ENCODE measurements around the gene HPSE2. TPM values are rescaled to one million over a fixed set of nuclear protein-coding genes. Genes with fewer than 3 reads are reported as not detected.

The HPSE2 gene
- total RNA-seq, 1 donor from 2014 or later = under 0.01 TPM

DNA sequence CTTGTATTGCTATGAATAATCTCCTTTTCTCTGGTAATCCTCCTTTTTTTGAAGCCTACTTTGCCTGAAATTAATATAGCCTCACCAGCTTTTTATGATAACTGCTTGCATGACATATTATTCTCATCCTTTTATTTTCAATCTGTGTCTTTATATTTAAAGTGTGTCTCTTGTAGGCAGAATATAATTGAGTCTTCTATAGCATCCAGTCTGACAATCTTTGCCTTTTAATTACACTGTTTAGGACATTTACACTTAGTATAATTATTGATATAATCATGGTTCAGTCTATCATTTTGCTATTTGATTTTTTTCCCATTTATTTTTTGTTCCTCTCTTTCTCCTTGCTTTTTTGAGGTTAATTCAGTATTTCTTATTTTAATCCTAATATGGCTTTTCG lies 548.0 kb downstream of the HPSE2 start:
- peaks cover 0 to 2% (median 0%) of the 10 kb centered on the region in 3 donors for H3K9me3 ChIP-seq (ENCODE audit: control insufficient read depth in 3 of 3, low read length in 3 of 3)
- no peak overlapping the region for H3K4me3 ChIP-seq (ENCODE audit: low read length in 3 of 3)
- H3K9ac ChIP-seq (ENCODE audit: low read depth in 1 of 3, low read length in 3 of 3) = no peak overlapping the region
- H3K4me1 ChIP-seq (ENCODE audit: control insufficient read depth in 3 of 3, insufficient read depth in 3 of 3, low read length in 3 of 3) = no peaks in the 10 kb centered on the region
- no peaks in the 10 kb centered on the region for H3K27me3 ChIP-seq (ENCODE audit: control insufficient read depth in 3 of 3, insufficient read depth in 3 of 3, low read length in 3 of 3)
- no peaks in the 10 kb centered on the region for H3K36me3 ChIP-seq (ENCODE audit: control insufficient read depth in 3 of 3, insufficient read depth in 3 of 3, low read length in 3 of 3)
- no peak overlapping the region for H3K27ac ChIP-seq (ENCODE audit: low read depth, low read length)

- Histone ChIP-seq H3K4me3 (ENCODE audit: low read length in 3 of 3) (no peak overlapping the region), H3K9me3 (ENCODE audit: control insufficient read depth in 3 of 3, low read length in 3 of 3) (peaks cover 0 to 2% (median 0%) of the 10 kb centered on the region in 3 donors), H3K27me3 (ENCODE audit: control insufficient read depth in 3 of 3, insufficient read depth in 3 of 3, low read length in 3 of 3) (no peaks in the 10 kb centered on the region), H3K4me1 (ENCODE audit: control insufficient read depth in 3 of 3, insufficient read depth in 3 of 3, low read length in 3 of 3) (no peaks in the 10 kb centered on the region), H3K27ac (ENCODE audit: low read depth, low read length) (no peak overlapping the region), H3K9ac (ENCODE audit: low read depth in 1 of 3, low read length in 3 of 3) (no peak overlapping the region), H3K36me3 (ENCODE audit: control insufficient read depth in 3 of 3, insufficient read depth in 3 of 3, low read length in 3 of 3) (no peaks in the 10 kb centered on the region)
Observed at GRCh38 chr10:98684019-98684899, 551.4 kb downstream of the HPSE2 start.

DNA sequence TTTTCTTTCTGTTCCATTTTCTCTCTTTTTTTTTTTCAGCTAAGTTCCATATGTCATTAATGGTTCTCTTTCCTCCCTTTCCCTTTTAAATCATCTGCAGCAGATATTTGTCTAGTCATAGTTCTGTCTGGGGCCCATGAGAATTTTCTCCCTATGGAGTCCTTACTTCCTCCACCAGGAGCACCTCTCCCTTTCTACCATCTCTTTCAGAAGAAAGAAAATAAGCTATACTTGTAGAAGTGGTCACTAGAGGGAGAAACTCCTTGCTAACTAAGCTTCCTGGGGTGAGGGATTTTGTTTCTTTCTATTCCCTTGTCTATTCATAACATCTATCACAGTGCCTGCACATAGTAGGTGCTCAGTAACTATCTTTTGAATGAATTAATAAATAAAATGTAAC lies 558.8 kb downstream of the HPSE2 start:
- Histone ChIP-seq H3K9ac (ENCODE audit: low read depth in 1 of 3, low read length in 3 of 3) (no peak overlapping the region), H3K4me3 (ENCODE audit: low read length in 3 of 3) (no peak overlapping the region), H3K4me1 (ENCODE audit: control insufficient read depth in 3 of 3, insufficient read depth in 3 of 3, low read length in 3 of 3) (no peaks in the 10 kb centered on the region), H3K36me3 (ENCODE audit: control insufficient read depth in 3 of 3, insufficient read depth in 3 of 3, low read length in 3 of 3) (no peaks in the 10 kb centered on the region), H3K9me3 (ENCODE audit: control insufficient read depth in 3 of 3, low read length in 3 of 3) (no peaks in the 10 kb centered on the region), H3K27me3 (ENCODE audit: control insufficient read depth in 3 of 3, insufficient read depth in 3 of 3, low read length in 3 of 3) (no peaks in the 10 kb centered on the region), H3K27ac (ENCODE audit: low read depth, low read length) (no peak overlapping the region)

DNA sequence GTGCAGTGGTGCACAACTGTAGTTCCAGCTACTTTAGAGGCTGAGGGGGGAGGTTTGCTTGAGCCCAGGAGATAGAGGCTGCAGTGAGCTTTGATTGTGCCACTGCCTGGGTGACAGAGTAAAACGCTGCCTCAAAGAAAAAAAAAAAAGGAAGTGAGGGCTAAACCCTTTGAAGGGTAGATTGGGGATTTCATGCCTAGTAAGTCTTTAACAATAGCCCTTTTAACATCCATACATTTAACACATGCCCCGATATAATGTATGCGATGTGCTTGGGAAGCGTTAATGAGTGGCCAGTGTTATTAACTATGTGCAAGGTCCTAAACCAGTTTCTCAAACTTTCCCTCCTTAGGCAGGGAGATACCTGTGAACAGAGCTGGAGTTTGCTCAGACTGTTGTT lies 559.8 kb downstream of the HPSE2 start:
- Histone ChIP-seq H3K9me3 (ENCODE audit: control insufficient read depth in 3 of 3, low read length in 3 of 3) (no peaks in the 10 kb centered on the region), H3K4me1 (ENCODE audit: control insufficient read depth in 3 of 3, insufficient read depth in 3 of 3, low read length in 3 of 3) (no peaks in the 10 kb centered on the region), H3K27me3 (ENCODE audit: control insufficient read depth in 3 of 3, insufficient read depth in 3 of 3, low read length in 3 of 3) (no peaks in the 10 kb centered on the region), H3K4me3 (ENCODE audit: low read length in 3 of 3) (no peak overlapping the region), H3K36me3 (ENCODE audit: control insufficient read depth in 3 of 3, insufficient read depth in 3 of 3, low read length in 3 of 3) (no peaks in the 10 kb centered on the region), H3K9ac (ENCODE audit: low read depth in 1 of 3, low read length in 3 of 3) (no peak overlapping the region), H3K27ac (ENCODE audit: low read depth, low read length) (no peak overlapping the region)

DNA sequence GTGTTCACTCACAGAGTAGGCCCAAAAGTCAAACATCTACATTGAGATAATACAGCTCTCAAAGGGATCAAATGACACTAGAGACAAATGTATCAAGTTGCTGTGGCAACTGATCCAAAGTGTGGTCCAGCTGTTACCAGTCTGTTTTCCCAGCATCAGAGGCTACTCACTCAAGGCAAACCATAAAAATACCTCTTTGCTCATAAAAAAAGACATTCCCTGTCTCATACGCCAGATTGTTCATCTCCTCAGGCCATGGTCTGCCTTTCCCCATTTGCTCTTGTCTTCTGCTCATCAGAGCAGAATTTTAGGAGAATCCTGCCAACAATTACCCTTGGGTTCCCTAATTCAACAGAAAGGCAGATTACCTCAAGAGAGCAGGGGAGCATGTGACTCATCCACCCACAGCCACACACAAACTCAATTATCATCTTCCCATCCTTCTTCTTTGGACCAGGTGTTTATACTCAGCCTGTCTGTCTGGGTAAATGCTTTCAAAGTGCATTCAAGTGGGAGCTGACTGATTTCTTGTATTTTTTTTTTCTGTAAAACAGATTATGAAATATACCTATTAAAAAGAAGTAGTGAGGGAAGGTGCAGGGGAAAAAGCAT lies 562.4 kb downstream of the HPSE2 start:
- H3K9me3 ChIP-seq (ENCODE audit: control insufficient read depth in 3 of 3, low read length in 3 of 3) = no peaks in the 10 kb centered on the region
- no peaks in the 10 kb centered on the region for H3K4me1 ChIP-seq (ENCODE audit: control insufficient read depth in 3 of 3, insufficient read depth in 3 of 3, low read length in 3 of 3)
- H3K27me3 ChIP-seq (ENCODE audit: control insufficient read depth in 3 of 3, insufficient read depth in 3 of 3, low read length in 3 of 3) = no peaks in the 10 kb centered on the region
- no peak overlapping the region for H3K27ac ChIP-seq (ENCODE audit: low read depth, low read length)
- H3K36me3 ChIP-seq (ENCODE audit: control insufficient read depth in 3 of 3, insufficient read depth in 3 of 3, low read length in 3 of 3) = no peaks in the 10 kb centered on the region
- H3K9ac ChIP-seq (ENCODE audit: low read depth in 1 of 3, low read length in 3 of 3) = no peak overlapping the region
- no peak overlapping the region for H3K4me3 ChIP-seq (ENCODE audit: low read length in 3 of 3)

DNA sequence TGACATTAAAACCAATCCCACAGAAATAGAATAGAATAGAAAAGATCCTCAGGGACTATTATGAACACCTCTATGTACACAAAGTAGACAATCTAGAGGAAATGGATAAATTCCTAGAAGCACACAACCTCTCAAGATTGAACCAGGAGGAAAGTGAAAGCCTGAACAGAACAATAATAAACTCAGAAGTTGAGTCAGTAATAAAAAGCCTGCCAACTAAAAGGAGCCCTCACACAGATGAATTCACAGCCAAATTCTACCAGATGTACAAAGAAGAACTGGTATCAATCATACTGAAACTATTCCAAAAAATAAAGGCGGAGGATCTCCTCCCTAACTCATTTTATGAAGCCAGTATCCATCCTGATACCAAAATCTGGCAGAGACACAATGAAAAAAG lies 568.6 kb downstream of the HPSE2 start:
- no peak overlapping the region for H3K27ac ChIP-seq (ENCODE audit: low read depth, low read length)
- H3K4me1 ChIP-seq (ENCODE audit: control insufficient read depth in 3 of 3, insufficient read depth in 3 of 3, low read length in 3 of 3) = no peaks in the 10 kb centered on the region
- H3K4me3 ChIP-seq (ENCODE audit: low read length in 3 of 3) = no peak overlapping the region
- no peak overlapping the region for H3K9ac ChIP-seq (ENCODE audit: low read depth in 1 of 3, low read length in 3 of 3)
- H3K27me3 ChIP-seq (ENCODE audit: control insufficient read depth in 3 of 3, insufficient read depth in 3 of 3, low read length in 3 of 3) = no peaks in the 10 kb centered on the region
- H3K36me3 ChIP-seq (ENCODE audit: control insufficient read depth in 3 of 3, insufficient read depth in 3 of 3, low read length in 3 of 3) = no peaks in the 10 kb centered on the region
- peaks cover 0 to 4% (median 0%) of the 10 kb centered on the region in 3 donors for H3K9me3 ChIP-seq (ENCODE audit: control insufficient read depth in 3 of 3, low read length in 3 of 3)

DNA sequence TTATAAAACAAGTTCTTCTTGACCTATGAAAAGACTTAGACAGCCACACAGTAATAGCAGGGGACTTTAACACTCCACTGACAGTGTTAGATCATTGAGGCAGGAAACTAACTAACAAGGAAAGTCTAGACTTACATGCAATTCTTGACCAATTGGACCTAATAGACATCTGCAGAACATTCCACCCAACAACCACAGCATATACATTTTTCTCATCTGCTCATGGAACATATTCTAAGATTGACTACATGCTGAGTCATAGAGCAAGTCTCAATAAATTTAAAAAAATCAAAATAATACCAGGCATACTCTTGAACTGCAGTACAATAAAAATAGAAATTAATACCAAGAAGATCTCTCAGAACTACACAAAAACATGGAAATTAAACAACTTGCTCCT lies 569.4 kb downstream of the HPSE2 start:
- H3K9ac ChIP-seq (ENCODE audit: low read depth in 1 of 3, low read length in 3 of 3) = no peak overlapping the region
- no peak overlapping the region for H3K4me3 ChIP-seq (ENCODE audit: low read length in 3 of 3)
- H3K27ac ChIP-seq (ENCODE audit: low read depth, low read length) = no peak overlapping the region
- H3K4me1 ChIP-seq (ENCODE audit: control insufficient read depth in 3 of 3, insufficient read depth in 3 of 3, low read length in 3 of 3) = no peaks in the 10 kb centered on the region
- no peaks in the 10 kb centered on the region for H3K27me3 ChIP-seq (ENCODE audit: control insufficient read depth in 3 of 3, insufficient read depth in 3 of 3, low read length in 3 of 3)
- H3K36me3 ChIP-seq (ENCODE audit: control insufficient read depth in 3 of 3, insufficient read depth in 3 of 3, low read length in 3 of 3) = no peaks in the 10 kb centered on the region
- H3K9me3 ChIP-seq (ENCODE audit: control insufficient read depth in 3 of 3, low read length in 3 of 3) = peaks cover 0 to 4% (median 0%) of the 10 kb centered on the region in 3 donors

GRCh38 chr10:98664329-98665042 lies 571.2 kb downstream of the HPSE2 start:
- H3K4me1 ChIP-seq (ENCODE audit: control insufficient read depth in 3 of 3, insufficient read depth in 3 of 3, low read length in 3 of 3) = peaks cover 0 to 3% (median 0%) of the 10 kb centered on the region in 3 donors
- H3K36me3 ChIP-seq (ENCODE audit: control insufficient read depth in 3 of 3, insufficient read depth in 3 of 3, low read length in 3 of 3) = no peaks in the 10 kb centered on the region
- H3K27me3 ChIP-seq (ENCODE audit: control insufficient read depth in 3 of 3, insufficient read depth in 3 of 3, low read length in 3 of 3) = no peaks in the 10 kb centered on the region
- H3K9me3 ChIP-seq (ENCODE audit: control insufficient read depth in 3 of 3, low read length in 3 of 3) = peaks cover 0 to 4% (median 0%) of the 10 kb centered on the region in 3 donors
- H3K4me3 ChIP-seq (ENCODE audit: low read length in 3 of 3) = no peak overlapping the region
- no peak overlapping the region for H3K9ac ChIP-seq (ENCODE audit: low read depth in 1 of 3, low read length in 3 of 3)
- no peak overlapping the region for H3K27ac ChIP-seq (ENCODE audit: low read depth, low read length)

DNA sequence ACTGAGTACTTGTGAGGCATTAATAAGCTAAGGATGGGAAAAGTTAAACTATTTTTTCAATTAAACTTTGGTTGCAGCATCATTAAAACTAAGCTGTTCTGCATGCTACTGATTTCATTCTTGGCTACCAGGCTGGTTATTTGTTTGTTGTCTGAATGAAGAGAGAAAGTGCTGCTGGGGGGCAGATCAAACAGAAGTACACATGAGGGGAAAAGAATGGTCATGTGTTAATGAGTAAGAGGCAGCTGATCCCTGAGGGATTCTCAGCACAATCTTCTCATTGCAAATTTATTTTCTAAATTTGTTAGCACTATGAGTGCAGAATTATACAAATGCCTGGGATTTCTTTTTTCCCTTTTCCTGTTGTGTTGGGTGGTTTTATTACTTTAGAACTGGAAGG lies 575.7 kb downstream of the HPSE2 start:
- Histone ChIP-seq H3K4me3 (ENCODE audit: low read length in 3 of 3) (no peak overlapping the region), H3K4me1 (ENCODE audit: control insufficient read depth in 3 of 3, insufficient read depth in 3 of 3, low read length in 3 of 3) (peaks cover 0 to 3% (median 0%) of the 10 kb centered on the region in 3 donors), H3K27me3 (ENCODE audit: control insufficient read depth in 3 of 3, insufficient read depth in 3 of 3, low read length in 3 of 3) (no peaks in the 10 kb centered on the region), H3K36me3 (ENCODE audit: control insufficient read depth in 3 of 3, insufficient read depth in 3 of 3, low read length in 3 of 3) (no peaks in the 10 kb centered on the region), H3K9ac (ENCODE audit: low read depth in 1 of 3, low read length in 3 of 3) (no peak overlapping the region), H3K9me3 (ENCODE audit: control insufficient read depth in 3 of 3, low read length in 3 of 3) (no peaks in the 10 kb centered on the region), H3K27ac (ENCODE audit: low read depth, low read length) (no peak overlapping the region)

- Histone ChIP-seq H3K9ac (ENCODE audit: low read depth in 1 of 3, low read length in 3 of 3) (no peak overlapping the region), H3K4me3 (ENCODE audit: low read length in 3 of 3) (no peak overlapping the region), H3K27ac (ENCODE audit: low read depth, low read length) (no peak overlapping the region), H3K36me3 (ENCODE audit: control insufficient read depth in 3 of 3, insufficient read depth in 3 of 3, low read length in 3 of 3) (no peaks in the 10 kb centered on the region), H3K4me1 (ENCODE audit: control insufficient read depth in 3 of 3, insufficient read depth in 3 of 3, low read length in 3 of 3) (peaks cover 0 to under 1% (median 0%) of the 10 kb centered on the region in 3 donors), H3K27me3 (ENCODE audit: control insufficient read depth in 3 of 3, insufficient read depth in 3 of 3, low read length in 3 of 3) (no peaks in the 10 kb centered on the region), H3K9me3 (ENCODE audit: control insufficient read depth in 3 of 3, low read length in 3 of 3) (no peaks in the 10 kb centered on the region)
Observed at GRCh38 chr10:98655492-98655891, 580.2 kb downstream of the HPSE2 start.
